GM12878 (cell line): ENCODE measurements around the gene NUP62. TPM values are rescaled to one million over a fixed set of nuclear protein-coding genes. Genes with fewer than 3 reads are reported as not detected.

Experiments
- ATAC-seq: fragments of 200-7000 bp; cut with Tn5 transposase; 3 replicates; pipeline ENCODE4 v1.9.1; 2020; ENCODE audit warnings: mild to moderate bottlenecking, moderate library complexity
- BruUV-seq: library from RNA; stranded (reverse); fragments of 400-500 nt; replicated peaks from 2 replicates; lab custom pipeline; 2021; lab: Mats Ljungman, UMichigan
- CTCF ChIA-PET: fragments of 300-600 bp; sonication (Branson Sonifier 250); formaldehyde crosslinking; extraction: SDS; loops from one replicate; lab custom pipeline; 2021; ENCODE audit warnings: inconsistent platforms; lab: Yijun Ruan, JAX
- POLR2A ChIA-PET: fragments of 350-600 bp; formaldehyde crosslinking; extraction: SDS; loops from one replicate; lab custom pipeline; 2021; ENCODE audit warnings: inconsistent platforms; lab: Charles Lee
- RAD21 ChIA-PET: fragments of 300-600 bp; sonication (Branson Sonifier 250); formaldehyde crosslinking; loops from one replicate; lab custom pipeline; 2023; ENCODE audit warnings: antibody characterized with exemption; ENCODE audit not compliant: unreplicated experiment; lab: Charles Lee
- SMC1A ChIA-PET: fragments of 300-600 bp; sonication (Branson Sonifier 250); formaldehyde crosslinking; loops from one replicate; lab custom pipeline; 2023; ENCODE audit not compliant: unreplicated experiment, uncharacterized antibody; lab: Charles Lee
- DNase-seq: peaks from one replicate; pipeline ENCODE4 v3.0.0-alpha.2; 2011; ENCODE audit warnings: low read depth, low spot score
- FAIRE-seq: peaks from 3 replicates; lab custom pipeline; 2011; peaks lifted over from hg19 to GRCh38; lab: Jason Lieb, UNC
- H2AFZ ChIP-seq: 2 replicates; pipeline ENCODE4 v1.6.0; 2011; ENCODE audit warnings: low read depth, low read length, control low read depth; ENCODE audit not compliant: control insufficient read depth
- H3K27ac ChIP-seq: 2 replicates; pipeline ENCODE4 v1.5.1; 2011; ENCODE audit warnings: control low read depth; ENCODE audit not compliant: control insufficient read depth, insufficient read depth
- H3K27me3 ChIP-seq, 2 experiments: replicated peaks in 1 of 2; 2 replicates each; pipeline versions ENCODE4 v1.6.0 to v1.6.1; 2011; ENCODE audit warnings: low read length in 1 of 2; ENCODE audit not compliant: control insufficient read depth in 2 of 2, insufficient read depth in 2 of 2
- H3K36me3 ChIP-seq, 2 experiments: 2 replicates each; pipeline ENCODE4 v1.5.1; 2011; ENCODE audit warnings: low read length in 1 of 2; ENCODE audit not compliant: control insufficient read depth in 2 of 2, insufficient read depth in 2 of 2
- H3K4me1 ChIP-seq: 2 replicates; pipeline ENCODE4 v1.6.1; 2011; ENCODE audit warnings: mild to moderate bottlenecking, low read length, moderate library complexity, mixed read lengths; ENCODE audit not compliant: control insufficient read depth, insufficient read depth
- H3K4me2 ChIP-seq: 2 replicates; pipeline ENCODE4 v1.6.0; 2011; ENCODE audit warnings: control low read depth; ENCODE audit not compliant: control insufficient read depth, insufficient read depth
- H3K4me3 ChIP-seq: fragments of 200-600 bp; sonication (generic); 2 replicates; pipeline ENCODE4 v1.5.1; 2016
- H3K79me2 ChIP-seq: 2 replicates; pipeline ENCODE4 v1.6.0; 2011; ENCODE audit warnings: low read length; ENCODE audit not compliant: control insufficient read depth, insufficient read depth
- H3K9ac ChIP-seq: 2 replicates; pipeline ENCODE4 v1.8.0; 2011; ENCODE audit warnings: low read length, control low read depth, mixed read lengths; ENCODE audit not compliant: control insufficient read depth, insufficient read depth
- H3K9me3 ChIP-seq: replicated peaks from 3 replicates; pipeline ENCODE4 v1.5.1; 2011; ENCODE audit warnings: mild to moderate bottlenecking, low read length; ENCODE audit not compliant: control insufficient read depth, insufficient read depth
- H4K20me1 ChIP-seq: 2 replicates; pipeline ENCODE4 v1.6.0; 2011; ENCODE audit not compliant: control insufficient read depth, insufficient read depth
- CTCF ChIP-seq, 3 experiments: IDR thresholded peaks in 2 of 3; conservative IDR thresholded peaks in 1 of 3; 2 replicates each; pipeline ENCODE4 v1.5.1; 2011; ENCODE audit warnings: low read depth in 3 of 3, low read length in 3 of 3, mild to moderate bottlenecking in 3 of 3, control low read depth in 2 of 3, moderate library complexity in 2 of 3, inconsistent platforms in 1 of 3, mixed read lengths in 1 of 3; ENCODE audit not compliant: control insufficient read depth in 2 of 3, insufficient read depth in 1 of 3; ENCODE audit errors: extremely low read depth in 1 of 3
- ZBTB33 ChIP-seq: fragments of 450-650 bp; IDR thresholded peaks from 2 replicates; pipeline ENCODE4 v1.6.1; 2017; ENCODE audit warnings: mild to moderate bottlenecking
- WGBS: methylation state at CpG from one replicate; pipeline ENCODE4 v1.1.6; 2016; ENCODE audit warnings: low lambda C conversion rate; ENCODE audit not compliant: insufficient replicate concordance, insufficient coverage; ENCODE audit errors: missing lambda C conversion rate; 5-methylcytosine and 5-hydroxymethylcytosine counted together
- in situ Hi-C: fragments of 300-500 bp; cut with MboI; formaldehyde crosslinking; loops from 9 replicates; pipeline ENCODE4 v1.14.3; 2018; ENCODE audit warnings: mixed read lengths
- intact Hi-C: fragments of 100-400 bp; cut with micrococcal nuclease; formaldehyde crosslinking; loops from one replicate; pipeline ENCODE4 v1.14.2; 2022; ENCODE audit not compliant: unreplicated experiment
- polyA plus RNA-seq, 11 experiments: library from polyadenylated mRNA; depleted of rRNA in 4 of 11; unstranded in 6 of 11; stranded (reverse) in 5 of 11; fragments of >200 nt; fragmentation: Nextera tagmentation in 4 of 11; fragmentation: Illumina TruSeq in 1 of 11; extraction: Ambion mirVana in 4 of 11; extraction: Trizol in 1 of 11; gene quantifications; 1 replicate in 1 of 11; 2 replicates in 10 of 11; pipeline versions ENCODE4 v1.2.1 to v1.2.3, GENCODE V29; 2011 to 2016; ENCODE audit warnings: inconsistent platforms in 2 of 11, missing spikeins in 2 of 11, low read depth in 1 of 11
- total RNA-seq, 4 experiments: library from RNA; depleted of rRNA in 3 of 4; stranded (reverse); fragments of >200 nt in 3 of 4; fragmentation: Illumina TruSeq in 1 of 4; extraction: Trizol in 1 of 4; gene quantifications; 2 replicates each; pipeline versions ENCODE4 v1.2.1 to v1.2.3, GENCODE V29; 2013 to 2021

Gene NUP62
- total and polyA plus RNA-seq, 10 of the 15 experiments (the other 5 are each of a cell fraction or from before 2014, with no cell fraction given) = 19.5 to 110 (median 66.9) TPM

- no peaks in the 10 kb centered on the region for H3K27me3 ChIP-seq
- no peak overlapping the region for H3K27ac ChIP-seq
- H2AFZ ChIP-seq = no peak overlapping the region
- no peak overlapping the region for H3K4me2 ChIP-seq
- WGBS = 99% methylated on average over 28 of the region's 49 CpGs
- H3K79me2 ChIP-seq = peaks cover 18% of the 10 kb centered on the region
- peaks cover 9 to 28% of the 10 kb centered on the region in 2 experiments for H3K36me3 ChIP-seq
- in situ Hi-C loops (no loop called here), intact Hi-C loops (no loop called here)
- no peaks in the 10 kb centered on the region for H4K20me1 ChIP-seq
- H3K4me3 ChIP-seq = no peak overlapping the region
- ChIA-PET POLR2A (no interaction called here), SMC1A (no interaction called here), CTCF (interaction anchor here (1.4 to 1.5 kb wide), 2 partner anchors 9 to 12 kb away, joined by 3 read pairs; partner anchors contain the start of gene PTOV1), RAD21 (no interaction called here)
- no peaks in the 10 kb centered on the region for H3K9me3 ChIP-seq
- no peak for ATAC-seq
- BruUV-seq = no TSS peak
- TF ChIP-seq ZBTB33 (no peak), CTCF (IDR thresholded peaks at IDR 0.05 in 2 of 3, conservative IDR thresholded peaks at IDR 0.05 in 1 of 3; ENCODE audit: control insufficient read depth in 2 of 3, extremely low read depth in 1 of 3, insufficient read depth in 1 of 3, low read depth in 3 of 3, low read length in 3 of 3) (peak; percentile 3 to 39 (median 21); a peak in 2 of 6 replicates)
- peaks cover 3% of the 10 kb centered on the region; the same call in 1 of the 2 replicates for H3K4me1 ChIP-seq
- no peak for DNase-seq
- no peak for FAIRE-seq
- H3K9ac ChIP-seq = no peak overlapping the region
Observed at GRCh38 chr19:49862391-49863253, 66.7 kb downstream of the NUP62 start.
